ENCODE measurements around the gene SF3A2.
A peak's percentile ranks its signal among the peaks of the same experiment; 100 is the strongest.

SF3A2 gene

DNA sequence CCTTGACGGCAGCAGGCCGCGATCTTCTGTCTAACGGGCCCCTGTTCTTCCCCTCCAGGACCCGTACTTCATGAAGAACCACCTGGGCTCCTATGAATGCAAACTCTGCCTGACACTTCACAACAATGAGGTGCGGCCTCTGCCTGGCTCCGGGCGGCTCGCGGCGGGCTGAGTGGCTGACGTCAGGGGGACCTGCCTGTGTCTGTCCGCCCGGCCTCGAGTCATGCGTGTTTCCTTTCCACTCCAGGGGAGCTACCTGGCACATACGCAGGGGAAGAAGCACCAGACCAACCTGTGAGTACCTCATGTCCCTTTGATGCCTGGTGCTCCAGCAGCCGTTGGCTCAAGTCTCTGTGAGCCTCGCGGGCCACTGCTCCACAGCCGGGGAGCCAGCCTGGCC is 7.9 kb downstream of the SF3A2 start:
- no peak for TF ChIP-seq ZFX (IDR thresholded peaks at IDR 0.05)
- TF ChIP-seq, protein P1, sequence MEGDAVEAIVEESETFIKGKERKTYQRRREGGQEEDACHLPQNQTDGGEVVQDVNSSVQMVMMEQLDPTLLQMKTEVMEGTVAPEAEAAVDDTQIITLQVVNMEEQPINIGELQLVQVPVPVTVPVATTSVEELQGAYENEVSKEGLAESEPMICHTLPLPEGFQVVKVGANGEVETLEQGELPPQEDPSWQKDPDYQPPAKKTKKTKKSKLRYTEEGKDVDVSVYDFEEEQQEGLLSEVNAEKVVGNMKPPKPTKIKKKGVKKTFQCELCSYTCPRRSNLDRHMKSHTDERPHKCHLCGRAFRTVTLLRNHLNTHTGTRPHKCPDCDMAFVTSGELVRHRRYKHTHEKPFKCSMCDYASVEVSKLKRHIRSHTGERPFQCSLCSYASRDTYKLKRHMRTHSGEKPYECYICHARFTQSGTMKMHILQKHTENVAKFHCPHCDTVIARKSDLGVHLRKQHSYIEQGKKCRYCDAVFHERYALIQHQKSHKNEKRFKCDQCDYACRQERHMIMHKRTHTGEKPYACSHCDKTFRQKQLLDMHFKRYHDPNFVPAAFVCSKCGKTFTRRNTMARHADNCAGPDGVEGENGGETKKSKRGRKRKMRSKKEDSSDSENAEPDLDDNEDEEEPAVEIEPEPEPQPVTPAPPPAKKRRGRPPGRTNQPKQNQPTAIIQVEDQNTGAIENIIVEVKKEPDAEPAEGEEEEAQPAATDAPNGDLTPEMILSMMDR (conservative IDR thresholded peaks at IDR 0.05) = no peak
- no peak overlapping the region for H3K27ac ChIP-seq

DNA sequence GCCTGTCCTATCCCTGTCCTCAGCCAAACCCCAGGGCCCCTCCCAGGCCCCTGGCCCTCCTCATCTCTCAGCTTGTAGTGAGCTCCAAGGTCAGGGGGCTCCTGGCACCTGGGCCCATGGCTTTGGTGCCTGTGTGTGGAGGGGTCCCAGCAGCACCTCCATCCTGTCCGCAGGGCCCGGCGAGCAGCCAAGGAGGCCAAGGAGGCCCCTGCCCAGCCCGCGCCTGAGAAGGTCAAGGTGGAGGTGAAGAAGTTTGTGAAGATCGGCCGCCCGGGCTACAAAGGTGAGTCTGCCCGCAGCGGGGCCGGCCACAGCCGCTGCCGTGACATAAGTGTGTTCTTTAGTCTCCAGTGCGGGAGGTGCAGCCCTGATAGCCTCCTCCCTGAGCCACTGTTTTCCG is 8.6 kb downstream of the SF3A2 start:
- H3K27ac ChIP-seq = no peak overlapping the region
- TF ChIP-seq, protein P1 (conservative IDR thresholded peaks at IDR 0.05) = no peak
- no peak for TF ChIP-seq ZFX (IDR thresholded peaks at IDR 0.05)

DNA sequence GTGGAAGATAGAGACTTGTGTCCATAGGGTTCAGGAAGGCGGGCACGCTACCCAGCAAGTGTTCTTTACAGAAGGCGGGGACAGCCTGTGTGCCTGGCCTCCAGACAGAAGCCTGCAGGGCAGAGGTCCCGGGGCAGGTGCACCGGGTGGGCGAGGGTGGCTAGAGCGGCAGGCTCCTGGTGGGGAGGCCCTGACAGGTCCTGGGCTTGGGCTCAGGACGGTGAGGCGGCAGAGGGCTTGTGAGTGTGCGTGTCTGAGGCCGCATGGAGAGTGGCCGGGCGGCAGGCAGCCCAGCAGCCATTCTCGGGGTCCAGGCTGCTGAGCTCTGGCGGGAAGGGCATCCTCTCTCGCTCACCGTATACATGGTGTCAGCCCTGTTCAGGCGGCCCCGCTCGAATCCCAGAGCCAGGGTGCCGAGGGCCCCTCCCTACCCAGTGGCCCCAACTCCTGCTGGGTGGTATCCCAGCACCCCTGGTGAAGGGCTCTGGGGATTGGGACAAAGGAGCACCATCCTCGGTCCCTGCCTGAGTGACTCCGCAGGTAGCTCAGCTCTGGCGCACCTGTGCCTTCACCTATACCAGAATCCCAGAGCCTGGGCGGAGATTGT is 9.5 kb downstream of the SF3A2 start:
- H3K27ac ChIP-seq = no peak overlapping the region
- TF ChIP-seq, protein P1 (conservative IDR thresholded peaks at IDR 0.05) = no peak
- TF ChIP-seq ZFX (IDR thresholded peaks at IDR 0.05) = no peak

DNA sequence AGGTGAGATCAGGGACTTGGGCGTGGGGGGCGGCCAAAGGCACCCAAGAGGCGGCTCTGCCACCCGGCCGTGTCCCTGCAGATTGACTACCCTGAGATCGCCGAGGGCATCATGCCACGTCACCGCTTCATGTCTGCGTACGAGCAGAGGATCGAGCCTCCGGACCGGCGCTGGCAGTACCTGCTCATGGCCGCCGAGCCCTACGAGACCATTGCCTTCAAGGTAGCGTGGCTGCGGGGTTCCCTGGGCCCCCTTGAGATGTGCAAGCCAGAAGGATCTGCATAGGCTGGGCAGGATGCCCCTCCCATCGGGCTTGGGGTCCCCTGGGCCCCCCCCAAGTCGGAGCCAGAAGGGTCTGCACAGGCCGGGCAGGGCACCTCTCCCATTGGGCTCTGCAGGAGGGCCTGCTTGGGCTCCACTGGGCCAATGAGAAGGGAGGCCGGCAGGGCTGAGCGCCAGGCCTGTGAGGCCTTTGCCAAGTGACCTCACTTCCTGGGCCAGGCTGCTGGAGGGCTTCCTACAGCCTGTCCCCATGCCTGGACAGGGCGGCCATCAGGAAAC is 10.3 kb downstream of the SF3A2 start:
- H3K27ac ChIP-seq = peak overlapping the region; percentile 5
- TF ChIP-seq ZFX (IDR thresholded peaks at IDR 0.05) = no peak
- TF ChIP-seq, protein P1 (conservative IDR thresholded peaks at IDR 0.05) = no peak

DNA sequence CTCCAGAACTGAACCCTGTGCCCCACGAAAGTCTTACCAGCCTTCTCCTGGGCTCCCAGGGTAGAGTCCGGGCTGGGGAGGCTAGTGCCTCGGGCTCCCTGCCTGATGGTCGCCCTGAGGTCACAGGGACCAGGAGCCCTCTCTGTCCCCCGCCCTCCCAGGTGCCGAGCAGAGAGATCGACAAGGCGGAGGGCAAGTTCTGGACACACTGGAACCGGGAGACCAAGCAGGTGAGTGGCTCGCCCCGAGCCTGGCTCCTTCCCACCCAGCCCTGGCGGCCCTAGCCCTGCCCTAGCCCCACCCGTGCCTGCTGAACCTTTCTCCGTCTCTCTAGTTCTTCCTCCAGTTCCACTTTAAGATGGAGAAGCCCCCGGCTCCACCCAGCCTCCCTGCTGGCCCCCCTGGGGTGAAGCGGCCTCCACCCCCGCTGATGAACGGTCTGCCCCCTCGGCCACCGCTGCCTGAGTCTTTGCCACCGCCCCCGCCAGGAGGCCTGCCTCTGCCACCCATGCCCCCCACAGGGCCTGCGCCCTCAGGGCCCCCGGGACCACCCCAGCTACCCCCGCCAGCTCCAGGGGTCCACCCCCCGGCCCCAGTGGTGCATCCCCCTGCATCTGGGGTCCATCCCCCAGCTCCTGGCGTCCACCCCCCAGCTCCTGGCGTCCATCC is 10.9 kb downstream of the SF3A2 start:
- TF ChIP-seq, protein P1 (conservative IDR thresholded peaks at IDR 0.05) = no peak
- TF ChIP-seq ZFX (IDR thresholded peaks at IDR 0.05) = no peak
- peak overlapping the region; percentile 5 for H3K27ac ChIP-seq

DNA sequence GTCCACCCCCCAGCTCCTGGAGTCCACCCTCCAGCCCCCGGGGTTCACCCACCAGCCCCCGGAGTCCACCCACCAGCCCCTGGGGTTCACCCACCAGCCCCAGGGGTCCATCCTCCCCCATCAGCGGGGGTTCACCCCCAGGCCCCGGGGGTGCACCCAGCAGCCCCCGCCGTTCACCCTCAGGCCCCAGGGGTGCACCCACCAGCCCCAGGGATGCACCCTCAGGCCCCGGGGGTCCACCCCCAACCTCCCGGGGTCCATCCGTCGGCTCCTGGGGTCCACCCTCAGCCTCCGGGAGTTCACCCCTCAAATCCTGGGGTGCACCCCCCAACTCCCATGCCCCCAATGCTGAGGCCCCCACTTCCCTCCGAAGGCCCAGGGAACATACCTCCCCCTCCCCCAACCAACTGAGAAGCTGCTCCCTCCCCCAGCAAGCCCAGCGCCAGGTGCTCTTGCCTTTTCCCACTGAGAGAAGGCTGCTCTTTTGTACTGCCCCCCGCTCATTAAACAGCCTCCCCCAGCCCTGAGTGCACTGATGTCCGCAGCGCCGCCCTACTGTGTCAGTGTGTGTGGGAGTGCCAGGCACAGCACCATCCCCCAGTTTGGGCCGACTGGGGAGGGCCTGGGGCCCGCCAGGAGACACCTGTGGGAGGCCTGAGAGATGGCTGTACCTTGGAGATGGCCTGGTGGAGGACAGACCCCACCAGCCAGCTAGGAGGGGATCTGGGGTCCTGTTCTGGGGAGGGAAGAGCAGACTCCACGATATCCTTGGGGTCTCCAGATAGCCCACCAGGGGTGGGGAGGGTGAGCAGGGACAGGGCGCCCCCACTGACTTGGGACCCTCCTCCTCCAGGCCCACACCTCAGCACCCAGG is 11.7 kb downstream of the SF3A2 start:
- no peak for TF ChIP-seq ZFX (IDR thresholded peaks at IDR 0.05)
- TF ChIP-seq, protein P1 (conservative IDR thresholded peaks at IDR 0.05) = no peak
- no peak overlapping the region for H3K27ac ChIP-seq

Data from C4-2B (cell line).